Epithelial cell of esophagus (primary cell): ENCODE measurements around the gene ATF7IP2.

Experiments
- DNase-seq: peaks from one replicate; pipeline ENCODE4 v3.0.0; 2010; ENCODE audit warnings: low read depth
- H3K4me3 ChIP-seq: 2 replicates; pipeline ENCODE4 v1.5.1; 2011; ENCODE audit warnings: mild to moderate bottlenecking, low read length, control low read depth
- CTCF ChIP-seq: IDR thresholded peaks from 2 replicates; pipeline ENCODE4 v1.5.1; 2011; ENCODE audit warnings: low read depth, mild to moderate bottlenecking, low read length, control low read depth, inconsistent platforms; ENCODE audit not compliant: insufficient read depth; ENCODE audit errors: missing control alignments

The ATF7IP2 gene

DNA sequence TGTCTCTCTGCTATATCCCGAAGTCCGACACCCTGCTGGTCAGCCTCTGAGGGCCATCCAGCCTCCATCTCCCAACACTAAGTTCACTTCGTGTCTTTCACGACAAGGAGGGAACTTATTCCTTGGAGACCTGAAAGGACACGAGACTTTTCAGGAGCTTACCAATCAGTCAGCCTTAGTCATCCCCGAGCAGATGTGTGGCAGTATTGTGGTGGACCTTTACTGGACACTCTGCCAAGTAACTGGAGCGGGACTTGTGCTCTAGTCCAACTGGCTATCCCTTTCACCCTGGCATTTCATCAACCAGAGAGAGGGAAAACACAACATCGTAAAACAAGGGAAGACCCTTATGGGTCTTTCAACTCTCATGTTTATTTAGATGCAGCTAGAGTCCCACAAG, 107.4 kb downstream of the ATF7IP2 start:
- TF ChIP-seq CTCF, result no peak

DNA sequence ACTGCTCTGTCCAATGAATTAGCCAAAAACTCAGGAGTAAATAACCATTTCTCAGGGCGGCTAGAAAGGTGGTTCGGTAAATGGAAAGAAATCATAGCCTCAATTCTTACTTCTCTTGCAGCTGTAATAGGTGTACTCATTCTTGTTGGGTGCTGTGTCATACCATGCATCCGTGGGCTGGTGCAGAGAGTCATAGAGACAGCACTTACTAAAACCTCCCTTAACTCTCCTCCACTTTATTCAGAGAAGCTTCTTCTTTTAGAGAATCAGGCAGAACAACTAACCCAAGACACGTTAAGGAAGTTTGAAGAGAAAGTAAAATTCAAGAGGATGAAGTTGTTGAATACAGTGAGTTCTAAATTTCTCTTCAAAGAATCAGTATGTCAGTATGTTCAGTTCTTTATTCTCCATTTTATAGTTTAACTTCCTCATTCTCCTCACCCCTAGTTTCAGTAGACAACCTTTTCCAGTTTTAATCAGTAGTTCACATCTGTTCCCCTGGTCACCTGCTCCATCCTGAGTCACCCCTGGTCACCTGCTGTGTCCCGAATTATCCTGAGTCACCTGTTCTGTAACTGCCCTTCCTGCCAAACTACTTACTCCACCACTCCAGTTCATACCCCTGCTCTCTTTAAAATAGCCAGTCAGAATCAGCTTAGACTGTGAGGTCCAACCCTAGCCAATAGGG, 108.6 kb downstream of the ATF7IP2 start:
- DNase-seq, result no peak
- no peak for TF ChIP-seq CTCF
- no peak overlapping the region for H3K4me3 ChIP-seq

More for the DNA sequence above, 107.4 kb downstream of the ATF7IP2 start:
- no peak for DNase-seq
- H3K4me3 ChIP-seq, result no peak overlapping the region

DNA sequence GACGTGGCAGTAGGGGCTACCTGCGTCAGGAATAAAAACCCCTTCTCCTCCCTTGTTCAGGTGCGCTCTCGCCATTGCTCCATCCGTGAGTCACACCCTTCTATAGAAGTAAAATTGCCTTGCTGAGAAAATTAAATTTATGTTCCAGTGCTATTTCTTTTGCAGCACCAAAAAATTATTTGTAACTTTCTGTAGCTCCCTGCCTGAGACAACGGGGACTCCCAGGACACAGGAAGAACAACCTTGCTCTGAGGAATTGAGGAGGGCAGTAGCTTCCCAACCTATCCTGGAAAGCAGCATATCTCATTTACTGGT, 109.1 kb downstream of the ATF7IP2 start:
- TF ChIP-seq CTCF, result no peak
- no peak for DNase-seq
- H3K4me3 ChIP-seq, result no peak overlapping the region

DNA sequence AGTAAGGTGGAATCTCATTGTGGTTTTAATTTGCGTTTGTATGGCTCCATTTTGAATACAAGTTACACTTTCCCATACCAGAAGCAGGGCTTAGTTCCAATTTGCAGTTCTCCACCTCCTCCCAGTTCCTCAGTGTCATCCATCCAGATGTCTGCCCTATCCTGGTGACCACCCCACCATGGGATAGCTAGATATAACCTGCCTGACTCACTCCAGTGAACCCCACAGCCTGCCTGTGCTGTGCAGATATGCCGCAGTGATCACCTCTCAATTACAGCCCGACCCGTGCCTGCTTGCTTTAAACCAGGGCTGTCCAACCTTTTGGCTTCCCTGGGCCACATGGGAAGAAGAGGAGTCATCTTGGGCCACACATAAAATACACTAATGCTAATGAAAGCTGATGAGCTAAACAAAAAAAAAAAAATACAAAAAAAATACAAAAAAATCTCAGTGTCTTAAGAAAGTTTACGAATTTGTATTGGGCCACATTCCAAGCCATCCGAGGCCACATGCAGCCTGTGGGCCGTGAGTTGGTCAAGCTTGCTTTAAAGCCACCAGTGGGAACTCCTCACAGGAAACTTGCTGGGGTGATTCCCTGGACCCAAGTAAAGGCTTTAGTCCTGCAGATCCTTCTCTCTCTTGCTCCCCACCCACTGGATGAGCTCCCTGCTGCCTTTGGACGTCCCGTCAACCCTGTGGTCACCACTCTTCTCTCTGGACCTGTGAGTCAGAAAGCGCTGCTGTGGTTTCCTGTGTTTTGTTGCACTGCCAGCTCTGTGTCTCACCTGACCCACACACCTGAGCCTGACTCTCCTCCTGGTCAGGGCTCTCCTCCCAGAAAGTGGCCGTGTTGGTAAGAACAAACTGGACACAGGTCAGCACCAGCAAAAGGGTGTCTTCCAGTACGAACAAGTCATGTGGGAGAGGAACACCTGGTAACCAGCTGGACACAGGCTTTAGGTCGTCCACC, 111.6 kb downstream of the ATF7IP2 start:
- H3K4me3 ChIP-seq, result no peak overlapping the region
- no peak for DNase-seq
- no peak for TF ChIP-seq CTCF

GRCh38 chr16:10500582-10500981, 114.7 kb downstream of the ATF7IP2 start:
- no peak for DNase-seq
- no peak for TF ChIP-seq CTCF
- H3K4me3 ChIP-seq, result no peak overlapping the region

DNA sequence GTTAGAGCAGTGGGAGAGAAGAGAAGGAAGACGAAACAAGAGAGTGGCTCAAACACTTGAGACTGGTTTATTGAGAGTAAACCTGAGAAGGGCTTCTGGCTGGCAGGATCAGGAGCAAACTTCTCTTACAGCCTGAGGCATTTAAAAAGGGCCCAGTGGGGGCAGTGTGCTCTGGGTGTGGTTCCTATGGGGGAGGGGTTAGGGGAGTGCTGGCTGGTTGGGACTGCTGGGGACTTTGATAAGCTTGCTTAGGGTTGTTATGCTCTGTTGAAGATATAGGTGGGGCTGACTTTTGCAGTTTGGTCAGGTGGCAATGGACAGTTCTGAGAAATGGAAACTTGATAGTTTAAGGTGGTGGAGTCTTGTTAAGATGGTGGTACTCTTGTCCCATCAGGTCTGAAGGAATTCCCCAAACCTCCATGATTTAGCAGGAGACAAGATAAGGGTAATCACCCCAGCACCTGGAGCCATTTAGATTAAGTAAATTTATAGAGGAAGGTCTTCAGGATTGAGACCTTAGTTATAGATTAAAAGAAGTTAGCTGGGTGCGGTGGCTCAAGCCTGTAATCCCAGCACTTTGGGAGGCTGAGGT, 115.3 kb downstream of the ATF7IP2 start:
- DNase-seq, result no peak
- H3K4me3 ChIP-seq, result no peak overlapping the region

More for the DNA sequence above, 115.3 kb downstream of the ATF7IP2 start:
- no peak for TF ChIP-seq CTCF
